K562 (cell line): Measurements from ENCODE around the gene SERPINB7. TPM values are rescaled to one million over a fixed set of nuclear protein-coding genes. Genes with fewer than 3 reads are reported as not detected.

ENCODE experiments used
- ATAC-seq: fragments of 200-7000 bp; cut with Tn5 transposase; 3 replicates; pipeline ENCODE4 v1.9.1; 2020; ENCODE audit warnings: moderate library complexity
- BruUV-seq: library from RNA; stranded (reverse); fragments of 400-500 nt; replicated peaks from 2 replicates; lab custom pipeline; 2021; lab: Mats Ljungman, UMichigan
- CTCF ChIA-PET: fragments of 300-600 bp; formaldehyde crosslinking; extraction: SDS; loops from one replicate; lab custom pipeline; 2021; ENCODE audit warnings: low intra/inter-chr PET ratio; lab: Yijun Ruan, JAX
- POLR2A ChIA-PET: fragments of 300-600, 350-650 bp; sonication (Branson Sonifier 250); formaldehyde crosslinking; extraction: SDS; loops from one replicate; lab custom pipeline; 2021; ENCODE audit warnings: antibody characterized with exemption, inconsistent platforms; lab: Yijun Ruan, JAX
- DNase-seq, 4 experiments: peaks; one replicate each; pipeline versions ENCODE4 v3.0.0 to v3.0.0-alpha.2; 2011 to 2018; ENCODE audit warnings: low spot score in 3 of 4, mixed read lengths in 3 of 4; ENCODE audit errors: extremely low read depth in 1 of 4
- FAIRE-seq: peaks from 2 replicates; lab custom pipeline; 2011; peaks lifted over from hg19 to GRCh38; lab: Jason Lieb, UNC
- H2AFZ ChIP-seq: 2 replicates; pipeline ENCODE4 v1.6.0; 2011; ENCODE audit warnings: low read depth, low read length, control low read depth, inconsistent platforms
- H3K27ac ChIP-seq: fragments of 200-600 bp; 3 replicates; pipeline ENCODE4 v1.8.0; 2011; ENCODE audit warnings: low read depth, mild to moderate bottlenecking, control low read depth, inconsistent platforms, low read length, moderate library complexity, mixed read lengths; ENCODE audit errors: extremely low read depth
- H3K27me3 ChIP-seq, 2 experiments: fragments of 300-600 bp in 1 of 2; 2 replicates in 1 of 2; 3 replicates in 1 of 2; pipeline versions ENCODE4 v1.6.0 to v1.8.0; 2011; ENCODE audit warnings: inconsistent platforms in 2 of 2, low read length in 2 of 2, mild to moderate bottlenecking in 1 of 2, mixed read lengths in 1 of 2, moderate library complexity in 1 of 2; ENCODE audit not compliant: control insufficient read depth in 2 of 2, insufficient read depth in 2 of 2
- H3K36me3 ChIP-seq: fragments of 300-600 bp; 3 replicates; pipeline ENCODE4 v1.8.0; 2011; ENCODE audit warnings: mild to moderate bottlenecking, low read length, inconsistent platforms; ENCODE audit not compliant: control insufficient read depth, insufficient read depth
- H3K4me1 ChIP-seq, 2 experiments: fragments of 200-600 bp in 1 of 2; replicated peaks in 1 of 2; 2 replicates in 1 of 2; 3 replicates in 1 of 2; pipeline versions ENCODE4 v1.5.1 to v1.8.0; 2011; ENCODE audit warnings: inconsistent platforms in 2 of 2, low read length in 2 of 2, mild to moderate bottlenecking in 1 of 2, mixed read lengths in 1 of 2, moderate library complexity in 1 of 2; ENCODE audit not compliant: control insufficient read depth in 2 of 2, insufficient read depth in 2 of 2
- H3K4me2 ChIP-seq: 2 replicates; pipeline ENCODE4 v1.6.1; 2011; ENCODE audit warnings: low read length, control low read depth, inconsistent platforms, mixed read lengths; ENCODE audit not compliant: insufficient read depth
- H3K4me3 ChIP-seq: fragments of 200-600 bp; sonication (generic), shearing (Covaris generic); 2 replicates; pipeline ENCODE4 v1.5.1; 2016; ENCODE audit warnings: control low read depth, inconsistent platforms
- H3K79me2 ChIP-seq: fragments of 200-600 bp; 3 replicates; pipeline ENCODE4 v1.8.0; 2011; ENCODE audit warnings: low read length, inconsistent platforms; ENCODE audit not compliant: control insufficient read depth, insufficient read depth
- H3K9ac ChIP-seq, 2 experiments: 2 replicates each; pipeline versions ENCODE4 v1.6.0 to v1.6.1; 2011; ENCODE audit warnings: low read depth in 2 of 2, low read length in 2 of 2, control low read depth in 1 of 2, inconsistent platforms in 1 of 2, mild to moderate bottlenecking in 1 of 2, mixed read lengths in 1 of 2; ENCODE audit not compliant: insufficient read depth in 1 of 2
- H3K9me1 ChIP-seq: one replicate; pipeline ENCODE4 v1.6.0; 2011; ENCODE audit warnings: inconsistent platforms, mild to moderate bottlenecking, low read length, moderate library complexity; ENCODE audit not compliant: control insufficient read depth, insufficient read depth
- H3K9me3 ChIP-seq: replicated peaks from 2 replicates; pipeline ENCODE4 v1.5.1; 2011; ENCODE audit warnings: low read depth, low read length, inconsistent platforms; ENCODE audit not compliant: control insufficient read depth, insufficient read depth
- H4K20me1 ChIP-seq: replicated peaks from 2 replicates; pipeline ENCODE4 v1.6.1; 2011; ENCODE audit warnings: low read length, inconsistent platforms, mixed read lengths; ENCODE audit not compliant: control insufficient read depth, insufficient read depth
- CTCF ChIP-seq, 3 experiments: IDR thresholded peaks in 2 of 3; conservative IDR thresholded peaks in 1 of 3; 2 replicates each; pipeline ENCODE4 v1.5.1; 2011 to 2012; ENCODE audit warnings: low read length in 3 of 3, mild to moderate bottlenecking in 3 of 3, control low read depth in 2 of 3, improper control_type of control experiment in 1 of 3, inconsistent platforms in 1 of 3, low read depth in 1 of 3, mixed read lengths in 1 of 3, moderate library complexity in 1 of 3; ENCODE audit not compliant: insufficient read depth in 2 of 3
- FOXP1 ChIP-seq: sonication (generic); formaldehyde crosslinking; IDR thresholded peaks from 2 replicates; pipeline ENCODE4 v1.8.0; 2022; ENCODE audit warnings: mild to moderate bottlenecking, missing genetic modification reagents
- MCM2 ChIP-seq: fragments of 450-650 bp; IDR thresholded peaks from 2 replicates; pipeline ENCODE4 v1.6.1; 2017; ENCODE audit warnings: low read depth, mild to moderate bottlenecking
- MEF2D ChIP-seq: conservative IDR thresholded peaks from 2 replicates; pipeline ENCODE4 v1.6.1; 2016; ENCODE audit warnings: low read depth, missing genetic modification characterization, missing compliant biosample characterization
- NELFE ChIP-seq: IDR thresholded peaks from 2 replicates; pipeline ENCODE4 v1.6.1; 2011; ENCODE audit warnings: mild to moderate bottlenecking; ENCODE audit not compliant: insufficient read depth, insufficient read length
- PCBP1 ChIP-seq: fragments of 200-400 bp; formaldehyde crosslinking; IDR thresholded peaks from 2 replicates; pipeline ENCODE4 v1.6.1; 2018; ENCODE audit warnings: mild to moderate bottlenecking, low read depth, low read length; ENCODE audit not compliant: poor library complexity, severe bottlenecking
- PHF21A ChIP-seq: fragments of 450-650 bp; IDR thresholded peaks from 2 replicates; pipeline ENCODE4 v1.6.1; 2017; ENCODE audit warnings: low read depth, borderline replicate concordance
- U2AF1 ChIP-seq: fragments of 200-400 bp; formaldehyde crosslinking; optimal IDR thresholded peaks from 2 replicates; pipeline ENCODE3; 2017; ENCODE audit warnings: mild to moderate bottlenecking, low read depth, low read length, moderate library complexity
- WGBS: fragments of 100-300 bp; shearing (Covaris generic); methylation state at CpG from one replicate; pipeline ENCODE4 v1.1.6; 2016; ENCODE audit warnings: low coverage, mixed read lengths; ENCODE audit not compliant: insufficient coverage; ENCODE audit errors: missing lambda C conversion rate; 5-methylcytosine and 5-hydroxymethylcytosine counted together
- in situ Hi-C: fragments of 300-500 bp; cut with MboI; formaldehyde crosslinking; loops from 4 replicates; pipeline ENCODE4 v1.15.0; 2018; ENCODE audit warnings: inconsistent platforms, mixed read lengths
- intact Hi-C: fragments of 100-400 bp; cut with micrococcal nuclease; formaldehyde crosslinking; loops from 2 replicates; pipeline ENCODE4 v1.14.2; 2022
- polyA plus RNA-seq, 8 experiments: library from polyadenylated mRNA; depleted of rRNA in 4 of 8; stranded (reverse) in 5 of 8; unstranded in 3 of 8; fragments of >200 nt; fragmentation: Nextera tagmentation in 2 of 8; fragmentation: Illumina TruSeq in 1 of 8; extraction: Ambion mirVana in 2 of 8; extraction: Trizol in 1 of 8; gene quantifications; 2 replicates each; pipeline versions ENCODE4 v1.2.1 to v1.2.3, GENCODE V29; 2011 to 2014; ENCODE audit warnings: inconsistent platforms in 1 of 8, missing spikeins in 1 of 8
- total RNA-seq, 7 experiments: library from RNA; depleted of rRNA in 6 of 7; stranded (reverse); fragments of >200 nt in 6 of 7; fragmentation: Illumina TruSeq in 2 of 7; extraction: Trizol in 2 of 7; gene quantifications; 2 replicates each; pipeline versions ENCODE4 v1.2.1 to v1.2.3, GENCODE V29; 2011 to 2021; ENCODE audit warnings: low replicate concordance in 1 of 7

The SERPINB7 gene
- total and polyA plus RNA-seq, 9 of the 15 experiments (the other 6 are each of a cell fraction or from before 2014, with no cell fraction given): not detected

GRCh38 chr18:63837590-63837989 is 62.4 kb downstream of the SERPINB7 start:
- WGBS: 4% methylated on average over 5 of the region's 5 CpGs
- Histone ChIP-seq H3K4me2 (no peak overlapping the region), H3K36me3 (no peaks in the 10 kb centered on the region), H3K9me1 (no peaks in the 10 kb centered on the region), H4K20me1 (no peaks in the 10 kb centered on the region), H3K9ac (no peak overlapping the region), H3K4me1 (no peaks in the 10 kb centered on the region), H3K79me2 (no peaks in the 10 kb centered on the region), H3K27me3 (no peaks in the 10 kb centered on the region), H2AFZ (no peak overlapping the region), H3K27ac (no peak overlapping the region), H3K4me3 (no peak overlapping the region), H3K9me3 (no peaks in the 10 kb centered on the region)
- in situ Hi-C loops: loop anchor here (25.0 kb wide), 1 partner anchor 825 kb away; no protein-coding TSS in a partner anchor
- ChIA-PET POLR2A (no interaction called here), CTCF (no interaction called here)
- ATAC-seq: no peak
- BruUV-seq: no TSS peak
- TF ChIP-seq PCBP1: no peak
- TF ChIP-seq NELFE: no peak
- TF ChIP-seq CTCF (IDR thresholded peaks at IDR 0.05 in 2 of 3, conservative IDR thresholded peaks at IDR 0.05 in 1 of 3; ENCODE audit: insufficient read depth in 2 of 3, low read depth in 1 of 3, low read length in 3 of 3): no peak
- no peak for TF ChIP-seq FOXP1 (CRISPR knock-in tag)
- TF ChIP-seq MEF2D (tag): no peak
- TF ChIP-seq PHF21A: no peak
- no peak for TF ChIP-seq MCM2
- TF ChIP-seq U2AF1: no peak
- FAIRE-seq: no peak
- no peak for DNase-seq
- intact Hi-C loops: no loop called here
